Loucy (cell line): ENCODE results near the gene TUBGCP3.

ENCODE experiments used
- CTCF ChIP-seq: fragments of 200-600 bp; sonication (generic); conservative IDR thresholded peaks from 2 replicates; pipeline ENCODE4 v1.5.1; 2014; ENCODE audit warnings: mild to moderate bottlenecking, antibody characterized with exemption, low read length
- EZH2phosphoT487 ChIP-seq: fragments of 200-600 bp; IDR thresholded peaks from 2 replicates; pipeline ENCODE4 v1.6.1; 2018; ENCODE audit warnings: antibody characterized with exemption, mild to moderate bottlenecking, moderate library complexity, borderline replicate concordance

GRCh38 chr13:112453874-112454647, 133.9 kb downstream of the TUBGCP3 start:
- TF ChIP-seq CTCF (no peak), EZH2phosphoT487 (no peak)
